Measurements from ENCODE around the gene SYT3.

- no peak for TF ChIP-seq CTCF (IDR thresholded peaks at IDR 0.05)
- no peak for TF ChIP-seq ZFX (IDR thresholded peaks at IDR 0.05; ENCODE audit: borderline replicate concordance)
Observed at GRCh38 chr19:50651174-50651573, 11.5 kb upstream of the SYT3 start.
